Amniotic stem cell (primary cell): ENCODE results near the gene APP.
"Not testable (repeated sequence)": the region's sequence is repeated elsewhere in the genome, so short reads cannot be mapped to it uniquely, and the experiment has no call there.

Source experiments
- DNase-seq: peaks from one replicate; lab custom pipeline; 2025; lab: John Stamatoyannopoulos, UW

Gene APP

DNA sequence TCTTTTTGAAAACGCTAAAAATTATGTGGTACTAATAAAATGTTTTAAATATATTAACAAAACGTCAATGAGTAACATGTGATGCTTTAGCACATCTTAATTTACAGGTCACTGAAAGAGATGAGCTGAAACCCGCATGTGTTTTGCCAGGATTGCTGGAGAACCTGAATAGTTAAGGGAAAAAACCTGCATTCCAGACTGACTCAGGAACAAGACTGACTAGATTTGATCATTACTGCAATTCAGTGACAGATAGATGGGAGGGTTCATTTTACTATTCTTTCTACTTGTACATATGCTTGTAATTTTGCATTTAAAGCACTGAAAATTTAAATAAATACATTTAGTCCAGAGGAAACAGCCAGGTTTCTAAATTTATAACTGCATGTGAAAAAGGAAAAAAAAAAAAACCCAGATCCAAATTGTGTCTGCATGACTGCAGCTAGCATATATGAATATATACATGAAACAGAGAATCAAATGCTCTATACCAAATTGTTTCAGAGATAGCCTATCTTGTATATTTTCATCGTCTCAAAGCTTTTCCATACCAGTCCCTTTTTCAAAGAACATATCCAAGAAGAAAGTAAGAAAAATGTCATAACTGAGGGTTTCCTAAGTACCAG is 71.7 kb downstream of the APP start:
- no peak for DNase-seq

DNA sequence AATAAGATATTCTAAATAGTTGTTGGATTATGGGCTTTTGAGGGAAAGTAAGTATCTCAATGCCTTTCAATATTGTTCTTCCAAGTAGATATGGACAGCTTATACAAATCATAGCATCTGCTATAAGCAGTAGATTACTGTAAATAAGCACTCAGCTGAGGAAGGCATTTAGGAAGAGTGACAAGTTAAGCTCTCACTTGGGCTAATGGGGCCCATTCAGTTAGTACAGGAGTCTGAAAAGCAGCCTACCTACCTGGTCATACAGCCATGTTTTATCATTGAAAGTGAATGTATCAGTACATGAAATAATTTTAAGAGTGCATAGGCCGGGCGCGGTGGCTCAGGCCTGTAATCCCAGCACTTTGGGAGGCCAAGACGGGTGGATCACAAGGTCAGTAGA is 73.1 kb downstream of the APP start:
- no peak for DNase-seq

DNA sequence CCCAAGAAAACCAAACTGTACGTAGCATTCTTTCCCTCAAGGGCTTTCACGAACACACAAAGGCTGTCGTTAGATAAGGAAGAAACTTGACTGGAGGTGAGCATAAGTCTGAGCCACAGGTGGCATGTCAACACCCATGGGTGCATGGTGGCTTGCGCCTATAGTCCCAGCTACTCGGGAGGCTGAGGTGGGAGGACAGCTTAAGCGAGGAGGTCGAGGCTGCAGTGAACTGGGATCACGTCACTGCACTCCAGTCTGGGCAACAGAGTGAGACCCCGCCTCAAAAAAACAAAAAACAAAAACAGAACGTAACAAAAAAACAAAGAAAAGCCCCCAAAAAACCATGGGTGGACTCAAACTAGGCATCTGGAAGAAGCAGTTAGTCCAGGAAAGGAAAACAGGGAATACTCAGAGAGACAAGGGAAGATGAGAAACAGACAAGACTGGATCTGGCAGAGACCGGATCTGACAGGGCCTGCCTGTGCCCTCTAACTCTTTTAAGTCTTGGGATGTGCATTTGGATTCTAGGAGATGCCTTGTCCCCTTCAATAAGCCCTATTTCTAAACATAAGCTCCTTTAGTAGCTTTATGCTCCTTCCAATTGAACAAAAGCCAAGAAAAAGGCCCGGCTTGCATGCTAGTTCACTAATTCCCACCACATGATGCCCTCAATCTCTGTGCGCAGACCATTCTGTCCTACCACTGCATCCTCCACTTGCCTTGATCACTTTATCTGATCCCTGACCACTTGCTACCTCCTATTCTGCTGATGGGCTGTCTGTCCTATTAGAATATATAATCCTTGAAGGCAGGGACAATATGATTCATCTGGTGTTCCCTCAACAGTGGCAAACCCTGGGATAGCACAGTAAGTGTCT is 73.8 kb downstream of the APP start:
- no peak for DNase-seq

DNA sequence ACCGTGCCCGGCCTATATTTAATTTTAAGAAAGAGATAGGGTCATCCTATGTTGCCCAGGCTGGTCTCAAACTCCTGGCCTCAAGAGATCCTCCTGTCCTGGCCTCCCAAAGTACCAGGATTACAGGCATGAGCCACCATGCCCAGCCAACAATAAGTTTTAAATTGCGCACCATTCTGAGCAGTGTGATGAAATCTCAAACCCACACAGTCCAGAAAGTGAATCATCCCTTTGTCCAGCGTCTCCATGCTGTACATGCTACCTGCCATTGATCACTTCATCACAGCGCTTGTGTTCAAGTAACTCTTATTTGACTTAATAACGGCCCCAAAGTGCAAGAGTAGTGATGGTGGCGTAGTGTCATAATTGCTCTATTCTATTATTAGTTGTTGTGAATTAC is 75.4 kb downstream of the APP start:
- no peak for DNase-seq

DNA sequence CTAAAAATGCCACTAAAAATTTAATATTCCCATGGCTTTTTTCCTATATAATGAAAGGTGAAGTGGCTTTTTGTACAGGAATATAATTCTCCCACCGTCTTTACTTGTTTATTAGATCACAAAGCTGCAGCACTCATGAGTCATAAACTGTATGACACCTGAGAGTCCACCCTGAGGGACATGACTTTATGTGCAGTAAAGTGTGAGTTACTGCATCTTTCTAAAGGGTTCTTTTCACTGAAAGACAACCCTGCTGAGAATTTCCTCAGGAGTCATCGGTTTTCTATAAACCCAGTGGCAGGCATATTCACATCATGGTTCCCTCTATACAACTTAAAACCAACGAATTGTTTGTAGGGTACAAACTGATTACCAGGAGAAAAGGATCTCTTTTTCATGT is 77.4 kb downstream of the APP start:
- no peak for DNase-seq

DNA sequence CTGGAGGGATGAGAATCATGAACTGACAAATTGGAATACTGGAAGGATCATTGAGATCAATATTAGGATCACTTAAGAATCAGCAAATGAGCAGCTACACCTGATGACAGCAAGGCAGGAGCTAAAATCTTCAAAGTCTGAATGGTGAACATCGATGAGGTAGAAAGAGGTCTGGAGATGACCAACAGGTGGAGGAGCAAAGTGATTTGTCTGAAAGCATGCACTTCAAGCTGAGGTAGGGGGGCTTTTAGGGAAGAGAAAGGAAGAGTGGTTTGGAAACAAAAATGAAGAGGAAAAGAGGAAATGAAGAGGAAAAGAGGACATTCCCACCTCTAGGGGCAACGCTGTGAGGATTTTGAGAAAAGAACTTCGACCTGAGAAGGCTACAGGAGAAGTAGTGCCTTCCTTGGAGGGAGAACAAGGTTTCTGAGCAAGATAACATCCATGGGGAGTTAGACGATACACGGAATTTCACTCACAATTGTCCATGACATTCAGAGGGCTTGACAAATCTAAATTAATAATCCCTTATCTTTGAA is 79.0 kb downstream of the APP start:
- DNase-seq, result no peak

DNA sequence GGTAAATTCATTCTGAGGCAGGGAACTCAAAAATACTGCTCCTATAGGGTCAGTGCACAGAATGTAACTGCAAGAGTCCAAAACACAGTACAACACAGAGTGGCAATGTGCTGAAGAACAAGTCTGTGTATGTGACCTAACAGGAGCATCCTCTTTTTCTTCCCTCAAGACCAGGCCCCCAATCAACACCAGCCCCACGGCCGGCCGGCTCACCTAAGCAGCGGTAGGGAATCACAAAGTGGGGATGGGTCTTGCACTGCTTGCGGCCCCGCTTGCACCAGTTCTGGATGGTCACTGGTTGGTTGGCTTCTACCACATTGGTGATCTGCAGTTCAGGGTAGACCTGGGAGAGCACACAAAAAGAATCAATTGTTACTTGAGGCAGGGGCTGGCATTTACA is 80.8 kb downstream of the APP start:
- no peak for DNase-seq

DNA sequence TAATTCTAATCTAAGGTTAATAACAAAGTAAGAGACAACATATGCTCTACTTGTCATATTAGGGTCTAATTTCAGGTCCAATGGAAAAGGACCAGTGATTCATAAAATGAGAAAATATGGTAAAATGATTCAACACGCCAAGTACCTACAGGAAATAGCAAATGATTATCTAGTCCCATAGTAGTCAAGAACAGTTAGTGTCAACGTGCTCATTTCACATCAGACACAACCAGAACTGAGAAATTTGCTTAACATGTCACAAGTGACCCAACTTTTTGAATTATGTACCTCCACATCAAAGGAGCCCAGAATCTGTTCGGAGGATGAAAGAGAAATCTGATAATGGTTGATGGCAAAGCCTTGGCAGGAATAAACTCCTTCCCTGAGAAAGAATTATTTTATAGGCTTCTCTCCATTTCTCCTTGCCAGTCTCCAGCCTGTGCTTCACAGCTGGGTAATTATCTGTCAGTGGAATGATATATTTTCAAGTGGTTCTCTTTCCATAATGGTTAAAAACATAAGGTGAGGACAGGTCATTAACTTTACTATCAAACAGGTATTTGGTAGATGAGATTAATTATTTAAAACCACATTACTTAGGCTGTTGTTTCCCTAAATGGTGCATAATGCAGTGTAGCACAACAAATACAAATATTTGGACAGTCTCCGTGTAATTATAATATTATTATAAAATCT is 83.2 kb downstream of the APP start:
- no peak for DNase-seq

DNA sequence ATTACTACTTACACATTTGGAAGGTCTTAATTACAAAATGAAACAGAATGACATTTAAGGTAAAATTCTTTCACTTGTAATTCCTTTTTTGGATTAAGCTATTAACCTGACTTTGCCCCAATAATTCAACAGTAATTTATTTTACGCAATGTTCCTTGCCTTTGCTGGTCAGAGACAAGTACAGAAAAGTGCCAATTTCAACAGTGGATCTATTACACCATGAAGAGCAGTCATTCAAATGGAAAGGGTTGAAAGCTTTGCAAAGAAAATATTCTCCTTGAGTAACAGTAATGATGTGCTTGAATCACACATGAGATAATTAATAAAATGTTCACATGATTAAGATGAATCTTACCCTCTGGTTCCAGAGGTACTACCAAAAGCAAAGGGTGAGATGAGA is 84.7 kb downstream of the APP start:
- no peak for DNase-seq

DNA sequence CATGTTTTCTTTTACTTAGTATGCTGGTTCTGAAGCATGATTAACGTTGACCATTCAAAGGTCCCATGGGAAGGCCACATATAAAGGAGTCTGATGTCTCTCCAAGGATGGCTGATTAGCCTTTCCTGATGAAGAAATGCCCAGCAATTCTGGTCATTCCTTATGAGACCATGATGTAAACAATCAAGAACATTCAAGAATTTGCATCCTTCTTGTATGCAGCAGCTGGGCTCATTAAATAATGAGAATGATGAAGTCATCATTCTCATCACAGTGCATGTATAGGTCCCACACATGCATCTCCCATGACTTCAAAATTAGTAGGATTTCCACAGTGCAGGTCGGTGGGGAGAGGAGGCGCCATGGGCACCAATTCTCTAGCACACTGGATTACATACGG is 85.4 kb downstream of the APP start:
- DNase-seq, result no peak

DNA sequence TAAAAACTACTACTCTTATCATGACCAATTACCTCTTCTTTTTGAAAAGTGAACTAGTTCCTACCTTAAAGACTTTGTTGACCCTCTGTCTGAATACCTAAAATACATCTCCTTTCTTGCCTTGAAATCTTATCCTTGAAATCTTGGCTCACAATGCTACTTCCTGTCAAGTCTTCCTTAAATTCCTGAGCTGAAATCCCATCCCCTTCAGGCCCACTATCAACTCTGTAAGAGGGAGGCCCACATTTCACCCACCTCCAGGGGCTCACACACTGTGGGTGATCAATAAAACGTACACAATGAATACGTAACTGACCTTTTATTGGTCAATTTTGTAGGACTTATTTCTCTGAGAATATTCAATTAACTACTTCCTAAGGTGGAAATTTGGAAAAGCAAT is 88.0 kb downstream of the APP start:
- DNase-seq, result no peak

DNA sequence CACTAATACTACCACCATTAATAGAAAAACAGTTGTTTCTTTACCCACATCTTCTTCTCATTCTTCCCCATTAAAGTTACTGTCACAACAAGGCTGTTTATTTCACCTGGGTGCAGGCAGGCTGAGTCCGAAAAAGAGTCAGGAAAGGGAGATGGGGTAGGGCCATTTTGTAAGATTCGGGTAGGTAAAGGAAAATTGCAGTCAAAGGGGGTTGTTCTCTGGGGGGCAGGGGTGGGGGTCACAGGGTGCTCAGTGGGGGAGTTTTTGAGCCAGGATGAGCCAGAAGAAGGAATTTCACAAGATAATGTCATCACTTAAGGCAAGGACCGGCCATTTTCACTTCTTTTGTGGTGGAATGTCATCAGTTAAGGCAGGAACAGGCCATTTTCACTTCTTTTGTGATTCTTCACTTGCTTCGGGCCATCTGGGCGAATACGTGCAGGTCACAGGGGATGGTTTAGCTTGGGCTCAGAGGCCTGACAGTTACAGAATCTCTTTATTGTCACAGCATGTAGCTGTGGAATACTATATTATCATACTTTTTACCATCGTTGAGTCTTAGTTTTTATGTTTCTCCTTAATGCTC is 89.3 kb downstream of the APP start:
- DNase-seq, result not testable (repeated sequence)

DNA sequence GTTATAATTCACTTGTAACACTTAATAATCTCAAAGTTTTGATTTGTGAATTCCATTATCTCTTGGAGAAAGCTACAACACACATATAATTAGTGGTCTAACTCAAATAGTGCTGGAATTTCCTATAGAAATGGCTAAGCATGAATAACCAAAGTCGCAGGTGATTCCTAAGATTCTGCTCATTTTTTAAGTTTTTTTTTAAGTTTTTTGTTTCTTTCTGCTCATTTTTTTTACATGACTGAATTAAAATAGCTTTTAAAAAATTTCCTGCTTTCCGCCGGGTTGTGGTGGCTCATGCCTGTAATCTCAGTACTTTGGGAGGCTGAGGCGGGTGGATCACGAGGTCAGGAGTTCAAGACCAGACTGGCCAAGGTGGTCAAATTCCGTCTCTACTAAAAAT is 90.4 kb downstream of the APP start:
- no peak for DNase-seq

DNA sequence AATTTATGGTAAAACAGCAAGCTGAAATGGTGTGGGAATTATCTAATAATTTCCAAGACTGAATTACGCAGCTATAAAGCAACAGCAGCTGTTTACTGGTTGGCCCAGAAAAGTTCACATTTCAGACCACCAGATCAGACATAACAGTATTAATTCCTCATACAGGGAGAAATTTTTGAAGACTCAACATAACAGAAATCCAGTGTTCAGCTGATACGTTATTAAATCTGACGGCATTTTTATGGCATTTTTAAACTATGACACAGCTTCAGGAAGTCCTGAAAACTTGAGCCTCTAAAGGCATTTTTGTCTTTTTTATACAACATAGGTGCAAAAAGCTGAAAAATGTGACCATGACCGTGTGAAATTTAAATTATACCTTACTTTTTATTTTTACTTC is 91.2 kb downstream of the APP start:
- no peak for DNase-seq

DNA sequence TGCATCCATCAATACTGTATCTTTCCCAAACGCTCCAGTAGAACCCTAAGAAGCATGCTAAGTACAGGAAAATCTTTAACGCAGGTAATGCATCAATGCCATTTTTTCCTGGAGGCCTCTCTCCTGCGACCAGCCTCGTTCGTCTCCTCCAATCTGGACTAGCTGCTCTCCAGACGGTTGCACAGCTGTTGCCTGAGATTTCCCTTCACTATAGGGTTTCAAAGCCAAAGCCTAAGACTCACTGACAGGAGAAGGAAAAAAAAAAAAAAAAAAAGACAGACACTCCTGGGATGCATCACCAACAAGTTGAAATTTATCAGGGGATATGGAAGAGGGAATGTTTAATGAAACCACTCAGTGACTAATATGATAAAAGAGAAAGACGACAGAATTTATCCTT is 93.0 kb downstream of the APP start:
- no peak for DNase-seq

DNA sequence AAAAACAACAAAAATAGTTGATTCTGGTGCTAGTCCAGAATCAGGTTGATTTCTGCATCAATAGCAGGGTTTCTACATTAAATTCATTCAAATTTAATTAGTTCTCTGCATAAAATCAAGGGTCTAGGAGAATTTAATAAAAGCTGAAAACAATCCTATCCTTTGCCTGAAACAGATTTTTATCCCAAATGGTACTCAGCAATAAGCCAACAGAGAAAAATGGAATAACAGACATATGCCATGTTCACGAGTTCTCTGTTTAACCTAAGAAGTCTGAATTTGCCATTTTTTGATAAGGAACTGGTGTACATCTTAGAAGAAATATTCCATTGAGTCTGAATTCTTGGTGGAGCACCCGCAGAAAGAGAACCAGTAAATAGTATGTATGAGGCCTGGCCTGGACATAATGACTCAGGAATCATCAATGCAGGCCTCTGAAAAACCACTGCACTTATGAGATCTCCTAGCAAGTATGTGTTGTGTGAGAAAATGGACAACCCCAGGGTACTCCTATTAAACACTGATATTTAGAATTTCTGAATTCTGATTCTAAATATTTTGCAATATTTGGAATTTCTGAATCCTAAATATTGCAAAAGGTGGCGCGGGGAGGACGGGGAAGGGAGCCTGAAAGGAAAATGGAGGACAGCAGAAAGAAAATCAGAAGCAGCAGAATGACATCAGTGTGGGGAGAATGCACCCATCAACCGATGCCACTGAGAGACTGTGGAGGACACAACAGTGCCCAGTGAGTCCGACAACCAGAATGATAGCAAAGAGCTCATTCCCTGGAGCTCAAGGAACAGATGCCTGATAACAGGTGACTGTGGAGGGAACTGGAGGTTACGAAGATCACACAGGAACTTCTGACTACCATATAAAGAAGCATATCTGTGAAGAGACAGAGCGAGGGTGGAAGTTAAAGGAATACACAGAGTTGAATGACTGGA is 97.6 kb downstream of the APP start:
- DNase-seq, result no peak

DNA sequence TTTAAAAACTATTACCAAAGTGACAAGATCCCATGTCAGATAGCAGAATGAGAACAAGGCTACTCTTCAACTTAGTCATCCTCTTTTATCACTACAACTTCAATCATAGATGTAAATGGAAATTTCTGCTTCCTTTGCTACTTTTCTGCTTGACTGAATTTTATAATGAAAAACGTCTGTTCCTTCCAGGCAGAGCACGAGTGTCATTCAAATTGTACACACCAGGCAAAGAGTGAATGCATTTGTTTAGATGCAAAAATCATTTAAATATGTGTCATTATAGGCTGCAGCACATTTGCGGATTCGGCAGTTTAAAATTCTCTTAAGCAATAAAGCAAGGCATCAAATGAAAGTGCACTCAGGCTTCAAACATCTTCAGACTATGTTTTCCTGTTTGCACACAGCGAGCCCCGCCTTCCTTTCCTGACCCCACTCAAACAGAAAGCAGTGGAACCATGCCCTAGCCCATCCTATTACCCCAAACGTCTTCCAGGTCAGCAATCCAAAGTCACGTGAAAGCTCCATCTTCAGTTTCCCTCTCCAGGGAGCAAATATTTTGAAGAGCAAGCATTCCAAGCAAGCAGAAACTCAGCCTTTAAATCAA is 99.6 kb downstream of the APP start:
- DNase-seq, result no peak

DNA sequence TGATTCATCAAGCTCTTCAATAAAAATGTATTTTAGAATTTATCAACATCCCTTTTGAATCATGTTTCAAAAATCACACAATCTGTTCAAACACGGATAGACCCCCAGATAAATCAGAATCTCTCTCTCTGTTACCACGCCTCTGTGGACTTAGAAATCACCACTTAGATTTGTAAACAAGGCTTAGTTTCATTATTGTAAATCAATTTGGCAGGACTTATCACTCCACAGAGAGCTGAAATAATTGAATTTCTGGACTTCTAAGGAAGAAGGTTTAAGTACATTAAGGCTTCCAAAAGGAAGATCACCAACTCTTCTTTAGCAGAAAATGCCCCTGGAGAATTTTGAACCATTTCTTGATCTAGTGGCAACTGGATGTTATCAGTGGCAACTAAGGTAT is 100.4 kb downstream of the APP start:
- DNase-seq, result no peak

DNA sequence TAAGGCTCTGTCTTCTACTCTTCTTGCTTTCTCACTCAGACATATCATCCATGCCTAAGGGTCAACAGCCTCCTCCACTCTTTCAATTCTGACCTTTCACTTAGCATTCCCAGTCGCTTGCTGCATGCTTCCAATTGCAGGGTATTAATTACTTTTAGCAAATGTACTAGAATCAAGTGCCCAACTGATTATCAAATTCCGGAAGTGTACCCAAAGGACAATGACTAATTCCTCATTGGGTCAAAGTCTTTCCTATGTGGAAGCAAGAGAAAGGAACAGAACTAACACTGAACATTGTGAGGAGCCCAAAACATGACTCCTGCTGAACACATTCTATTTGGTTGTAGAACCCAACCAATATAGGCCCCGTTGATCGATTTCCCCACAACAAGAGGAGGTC is 101.8 kb downstream of the APP start:
- DNase-seq, result no peak

DNA sequence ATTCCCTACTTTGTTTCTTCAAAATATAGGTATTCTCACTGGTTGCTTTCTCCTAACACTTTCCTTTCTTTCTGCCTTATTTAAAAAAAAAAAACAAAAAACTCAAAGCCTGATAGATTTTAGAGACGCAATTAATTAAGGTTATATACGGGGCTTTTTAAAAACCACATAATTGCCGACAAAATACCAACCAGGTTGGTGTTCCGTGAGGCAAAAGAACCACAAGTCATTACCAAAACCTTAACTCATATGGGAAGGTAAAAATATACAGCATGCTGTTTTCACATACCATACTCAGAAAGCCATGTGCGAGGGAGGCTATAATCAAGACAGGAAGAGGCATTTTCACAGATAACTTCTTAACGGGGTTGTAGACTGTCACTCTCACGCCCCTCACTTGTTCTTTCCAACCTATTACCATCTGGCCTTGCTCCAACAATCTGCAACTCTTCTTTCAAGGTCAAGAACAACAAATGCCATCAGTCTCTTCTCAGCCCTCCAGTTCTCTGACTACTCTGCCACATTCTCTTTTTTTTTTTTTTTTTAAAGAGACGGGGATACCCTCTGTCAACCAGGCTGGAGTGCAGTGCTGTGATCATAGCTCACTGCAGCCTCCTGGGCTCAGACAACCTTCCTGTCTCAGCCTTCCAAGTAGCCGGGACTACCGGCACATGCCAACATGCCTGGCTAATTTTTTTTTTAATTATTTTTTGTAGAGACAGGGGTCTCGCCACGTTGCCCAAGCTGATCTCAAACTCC is 102.6 kb downstream of the APP start:
- no peak for DNase-seq
